Right renal pelvis (tissue), 4 donors: Measurements from ENCODE around the gene SFXN2. TPM values are rescaled to one million over a fixed set of nuclear protein-coding genes. Genes with fewer than 3 reads are reported as not detected.
"Not testable (repeated sequence)": the region's sequence is repeated elsewhere in the genome, so short reads cannot be mapped to it uniquely, and the experiment has no call there.

Experiments used
- DNase-seq, 4 donors: peaks; one replicate each; pipeline ENCODE4 v3.0.0-alpha.2; 2013; ENCODE audit warnings: low read depth in 4 of 4, low spot score in 3 of 4, missing footprints in 1 of 4
- polyA plus RNA-seq, 4 donors: library from polyadenylated mRNA; unstranded; fragments of 120-200 nt; gene quantifications; one replicate each; pipeline ENCODE4 v1.2.1, GENCODE V29; 2013; ENCODE audit not compliant: insufficient read length in 4 of 4

Gene SFXN2
- polyA plus RNA-seq, 4 donors = 47.7 to 62.7 (median 49.0) TPM

- DNase-seq = no peak
Observed at GRCh38 chr10:102752266-102752930, 38.0 kb downstream of the SFXN2 start.

GRCh38 chr10:102752934-102753664, 38.7 kb downstream of the SFXN2 start:
- DNase-seq = no peak

- DNase-seq = no peak
Observed at GRCh38 chr10:102753718-102754117, 39.3 kb downstream of the SFXN2 start.

- no peak for DNase-seq
Observed at GRCh38 chr10:102757323-102757722, 42.9 kb downstream of the SFXN2 start.

- no peak for DNase-seq
Observed at GRCh38 chr10:102758240-102758932, 44.0 kb downstream of the SFXN2 start.

GRCh38 chr10:102758933-102759262, 44.5 kb downstream of the SFXN2 start:
- not testable (repeated sequence) for DNase-seq

GRCh38 chr10:102759497-102760210, 45.2 kb downstream of the SFXN2 start:
- DNase-seq = no peak

- no peak for DNase-seq
Observed at GRCh38 chr10:102761981-102762380, 47.5 kb downstream of the SFXN2 start.

GRCh38 chr10:102762401-102763015, 48.1 kb downstream of the SFXN2 start:
- DNase-seq = no peak

GRCh38 chr10:102763037-102763607, 48.7 kb downstream of the SFXN2 start:
- DNase-seq = no peak

GRCh38 chr10:102764470-102765161, 50.2 kb downstream of the SFXN2 start:
- DNase-seq = no peak

GRCh38 chr10:102765336-102765735, 50.9 kb downstream of the SFXN2 start:
- no peak for DNase-seq

GRCh38 chr10:102767428-102768160, 53.2 kb downstream of the SFXN2 start:
- DNase-seq = no peak

- no peak for DNase-seq
Observed at GRCh38 chr10:102769375-102770107, 55.1 kb downstream of the SFXN2 start.

GRCh38 chr10:102770108-102770482, 55.7 kb downstream of the SFXN2 start:
- DNase-seq = no peak

- no peak for DNase-seq
Observed at GRCh38 chr10:102770792-102771191, 56.4 kb downstream of the SFXN2 start.

GRCh38 chr10:102773320-102773719, 58.9 kb downstream of the SFXN2 start:
- no peak for DNase-seq

GRCh38 chr10:102773986-102774385, 59.5 kb downstream of the SFXN2 start:
- DNase-seq = no peak
